ENCODE data around the gene PROZ. TPM values are rescaled to one million over a fixed set of nuclear protein-coding genes. Genes with fewer than 3 reads are reported as not detected.

The PROZ gene
- under 1 TPM in 1 of 10 donors, not detected in 9; 0.20 TPM for total RNA-seq
- polyA plus RNA-seq, result under 1 TPM in 1 of 2 donors, not detected in 1; 0.03 TPM
- long read RNA-seq, donor 1, result 0 reads
- long read RNA-seq, donor 2, result 0 reads
- long read RNA-seq, donor 3, result 0 reads

GRCh38 chr13:113157929-113158747 is at the start of gene PROZ:
TSS of gene PROZ (plus strand) at chr13:113158648. CDS start at chr13:113158661, 13 bp downstream.
- ATAC-seq (no peak), DNase-seq (no peak)
- H3K9me3 ChIP-seq, result peaks cover 0 to 10% (median 0%) of the 10 kb centered on the region in 11 donors
- TF ChIP-seq, protein P1, sequence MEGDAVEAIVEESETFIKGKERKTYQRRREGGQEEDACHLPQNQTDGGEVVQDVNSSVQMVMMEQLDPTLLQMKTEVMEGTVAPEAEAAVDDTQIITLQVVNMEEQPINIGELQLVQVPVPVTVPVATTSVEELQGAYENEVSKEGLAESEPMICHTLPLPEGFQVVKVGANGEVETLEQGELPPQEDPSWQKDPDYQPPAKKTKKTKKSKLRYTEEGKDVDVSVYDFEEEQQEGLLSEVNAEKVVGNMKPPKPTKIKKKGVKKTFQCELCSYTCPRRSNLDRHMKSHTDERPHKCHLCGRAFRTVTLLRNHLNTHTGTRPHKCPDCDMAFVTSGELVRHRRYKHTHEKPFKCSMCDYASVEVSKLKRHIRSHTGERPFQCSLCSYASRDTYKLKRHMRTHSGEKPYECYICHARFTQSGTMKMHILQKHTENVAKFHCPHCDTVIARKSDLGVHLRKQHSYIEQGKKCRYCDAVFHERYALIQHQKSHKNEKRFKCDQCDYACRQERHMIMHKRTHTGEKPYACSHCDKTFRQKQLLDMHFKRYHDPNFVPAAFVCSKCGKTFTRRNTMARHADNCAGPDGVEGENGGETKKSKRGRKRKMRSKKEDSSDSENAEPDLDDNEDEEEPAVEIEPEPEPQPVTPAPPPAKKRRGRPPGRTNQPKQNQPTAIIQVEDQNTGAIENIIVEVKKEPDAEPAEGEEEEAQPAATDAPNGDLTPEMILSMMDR (IDR thresholded peaks at IDR 0.05), result no peak
- H3K27ac ChIP-seq, result no peak within 1 kb of the TSS
- H3K4me3 ChIP-seq, result no peak within 1 kb of the TSS
- 65 to 66% methylated on average over 16 of the region's 16 CpGs for WGBS, 2 donors
- H3K36me3 ChIP-seq, result no peaks in the 10 kb centered on the region
- H3K27me3 ChIP-seq, result peaks cover 0 to 30% (median 26%) of the 10 kb centered on the region in 7 donors
- intact Hi-C loops (cut with DNase I), result loop anchor here in 2 of 10 donors (10.0 kb wide), 2 partner anchors 57 to 123 kb away; no protein-coding TSS in a partner anchor
- peaks cover 2 to 10% (median 5%) of the 10 kb centered on the region in 9 donors for H3K4me1 ChIP-seq

- H3K9me3 ChIP-seq, result no peaks in the 10 kb centered on the region
- H3K27ac ChIP-seq, result no peak overlapping the region
- no peaks in the 10 kb centered on the region for H3K36me3 ChIP-seq
- WGBS, 2 donors, result 26 to 28% methylated on average over 62 to 73 of the region's 73 CpGs
- intact Hi-C loops (cut with DNase I), result no loop called here
- H3K4me3 ChIP-seq, result peak overlapping the region in 8 of 10 donors; percentile 45 to 60 (median 52)
- ATAC-seq, result peak in 3 of 8 donors; percentile 21 to 29 (median 28)
- TF ChIP-seq, protein P1 (IDR thresholded peaks at IDR 0.05), result no peak
- no peak for DNase-seq
- H3K4me1 ChIP-seq, result peaks cover 6 to 19% (median 12%) of the 10 kb centered on the region in 9 donors
- H3K27me3 ChIP-seq, result peaks cover 17 to 25% (median 21%) of the 10 kb centered on the region in 7 donors
Measured at GRCh38 chr13:113109151-113110047, 49.0 kb upstream of the PROZ start.

DNA sequence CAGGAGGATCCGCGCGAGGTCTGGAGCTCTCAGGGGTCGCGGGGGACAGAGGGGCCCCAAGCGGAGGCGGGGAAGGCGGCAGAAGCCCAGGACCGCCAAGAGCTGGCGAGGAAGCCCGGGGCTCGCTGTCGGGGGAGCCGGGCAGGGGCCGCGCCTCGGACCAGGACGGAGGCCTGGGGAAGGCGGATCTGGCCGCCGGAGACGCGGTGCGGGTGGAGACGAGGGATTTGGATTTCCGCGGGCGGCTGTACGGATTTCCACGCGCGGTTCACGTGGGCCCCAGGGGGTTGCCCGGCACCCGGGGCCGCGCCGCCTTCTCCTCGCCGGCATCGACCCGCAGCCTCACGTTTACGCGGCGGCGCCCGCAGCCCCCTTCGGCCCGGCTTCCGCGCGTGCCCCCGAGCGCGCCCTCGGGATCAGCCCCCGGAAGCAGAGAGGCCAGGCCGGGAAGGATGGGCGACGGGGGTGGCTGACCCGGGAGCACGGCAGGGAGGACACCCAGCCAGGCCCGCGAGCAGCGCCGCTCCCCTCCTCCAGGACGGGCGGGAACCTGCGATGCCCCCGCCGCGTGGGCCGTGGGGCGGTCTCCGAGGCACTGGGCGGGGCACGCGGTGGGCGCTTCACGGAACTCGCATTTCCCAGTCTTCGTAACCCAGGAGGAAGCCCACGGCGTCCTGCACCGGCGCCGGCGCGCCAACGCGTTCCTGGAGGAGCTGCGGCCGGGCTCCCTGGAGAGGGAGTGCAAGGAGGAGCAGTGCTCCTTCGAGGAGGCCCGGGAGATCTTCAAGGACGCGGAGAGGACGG is 48.2 kb upstream of the PROZ start:
- peaks cover 17 to 25% (median 21%) of the 10 kb centered on the region in 7 donors for H3K27me3 ChIP-seq
- H3K27ac ChIP-seq, result no peak overlapping the region
- no peaks in the 10 kb centered on the region for H3K9me3 ChIP-seq
- intact Hi-C loops (cut with DNase I), result no loop called here
- WGBS, 2 donors, result 1 to 2% methylated on average over 92 to 99 of the region's 99 CpGs
- H3K4me1 ChIP-seq, result peaks cover 6 to 19% (median 12%) of the 10 kb centered on the region in 9 donors
- ATAC-seq, result peak; percentile 37 to 59 (median 48)
- no peak for DNase-seq
- no peaks in the 10 kb centered on the region for H3K36me3 ChIP-seq
- TF ChIP-seq, protein P1 (IDR thresholded peaks at IDR 0.05), result no peak
- H3K4me3 ChIP-seq, result peak overlapping the region; percentile 26 to 60 (median 50)
